ENCODE data around the gene TMSB10.
A peak's percentile ranks its signal among the peaks of the same experiment; 100 is the strongest.

DNA sequence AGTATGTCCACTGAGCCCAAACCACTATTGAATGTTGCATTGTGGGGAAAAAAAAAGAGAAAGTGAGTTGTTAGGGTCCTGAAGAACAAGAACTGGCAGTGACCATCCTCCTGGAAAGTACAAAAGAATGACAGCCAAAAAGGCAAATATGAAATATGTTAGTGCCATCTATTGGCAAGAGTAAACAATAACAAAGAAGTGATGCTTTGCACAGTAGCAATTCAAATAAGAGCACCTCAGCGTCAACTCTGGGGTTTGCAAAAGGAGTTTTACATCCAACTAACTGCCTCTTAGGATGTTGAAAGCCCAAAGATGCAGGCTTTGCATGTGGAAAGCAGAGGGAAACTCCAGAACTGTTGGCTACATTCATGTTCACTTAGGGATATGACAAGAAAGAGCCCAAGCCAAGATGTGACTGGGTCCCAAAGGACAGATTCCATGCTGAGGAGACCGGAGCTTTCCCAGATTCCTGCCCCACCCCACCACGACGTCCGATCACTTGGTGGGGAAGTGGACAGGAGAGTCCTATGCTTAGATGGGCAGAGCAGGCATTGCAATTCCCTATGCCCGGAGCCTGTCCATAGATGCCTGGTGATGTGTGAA lies 40.2 kb upstream of the TMSB10 start:
- no peak for TF ChIP-seq POLR2A (IDR thresholded peaks at IDR 0.05)
- TF ChIP-seq, protein P1, sequence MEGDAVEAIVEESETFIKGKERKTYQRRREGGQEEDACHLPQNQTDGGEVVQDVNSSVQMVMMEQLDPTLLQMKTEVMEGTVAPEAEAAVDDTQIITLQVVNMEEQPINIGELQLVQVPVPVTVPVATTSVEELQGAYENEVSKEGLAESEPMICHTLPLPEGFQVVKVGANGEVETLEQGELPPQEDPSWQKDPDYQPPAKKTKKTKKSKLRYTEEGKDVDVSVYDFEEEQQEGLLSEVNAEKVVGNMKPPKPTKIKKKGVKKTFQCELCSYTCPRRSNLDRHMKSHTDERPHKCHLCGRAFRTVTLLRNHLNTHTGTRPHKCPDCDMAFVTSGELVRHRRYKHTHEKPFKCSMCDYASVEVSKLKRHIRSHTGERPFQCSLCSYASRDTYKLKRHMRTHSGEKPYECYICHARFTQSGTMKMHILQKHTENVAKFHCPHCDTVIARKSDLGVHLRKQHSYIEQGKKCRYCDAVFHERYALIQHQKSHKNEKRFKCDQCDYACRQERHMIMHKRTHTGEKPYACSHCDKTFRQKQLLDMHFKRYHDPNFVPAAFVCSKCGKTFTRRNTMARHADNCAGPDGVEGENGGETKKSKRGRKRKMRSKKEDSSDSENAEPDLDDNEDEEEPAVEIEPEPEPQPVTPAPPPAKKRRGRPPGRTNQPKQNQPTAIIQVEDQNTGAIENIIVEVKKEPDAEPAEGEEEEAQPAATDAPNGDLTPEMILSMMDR (IDR thresholded peaks at IDR 0.05): peak in 3 of 6 experiments; percentile 13 to 35 (median 33)
